HepG2 (cell line): ENCODE results near the gene PSKH1. TPM values are rescaled to one million over a fixed set of nuclear protein-coding genes. Genes with fewer than 3 reads are reported as not detected.

ENCODE experiments used
- ARNT ChIP-seq: fragments of 450-650 bp; IDR thresholded peaks from 2 replicates; pipeline ENCODE4 v1.6.1; 2017
- ATAD3A ChIP-seq: sonication (generic); formaldehyde crosslinking; IDR thresholded peaks from 2 replicates; pipeline ENCODE4 v1.4.0; 2020; ENCODE audit warnings: missing genetic modification reagents
- EP300 ChIP-seq, 3 experiments: sonication (generic) in 1 of 3; formaldehyde crosslinking in 1 of 3; IDR thresholded peaks; 2 replicates each; pipeline versions ENCODE4 v1.5.1 to v1.6.1; 2011 to 2020; ENCODE audit warnings: low read depth in 2 of 3, low read length in 2 of 3, borderline replicate concordance in 1 of 3, improper control_type of control experiment in 1 of 3, mild to moderate bottlenecking in 1 of 3, missing genetic modification reagents in 1 of 3, moderate library complexity in 1 of 3
- FOXP1 ChIP-seq, 2 experiments: fragments of 450-650 bp in 1 of 2; IDR thresholded peaks; 2 replicates each; pipeline ENCODE4 v1.6.1; 2017 to 2018; ENCODE audit warnings: antibody characterized with exemption in 1 of 2
- HNRNPUL1 ChIP-seq: fragments of 200-400 bp; formaldehyde crosslinking; IDR thresholded peaks from 2 replicates; pipeline ENCODE4 v1.6.1; 2017; ENCODE audit warnings: low read depth, mild to moderate bottlenecking, low read length, moderate library complexity
- KLF12 ChIP-seq: sonication (generic); formaldehyde crosslinking; IDR thresholded peaks from 2 replicates; pipeline ENCODE4 v1.4.0; 2020; ENCODE audit warnings: missing genetic modification reagents, borderline replicate concordance
- NFE2L1 ChIP-seq: sonication (generic); formaldehyde crosslinking; IDR thresholded peaks from 2 replicates; pipeline ENCODE4 v1.4.0; 2020; ENCODE audit warnings: missing genetic modification reagents, mild to moderate bottlenecking, borderline replicate concordance
- NFE2L2 ChIP-seq: fragments of 150-350 bp; IDR thresholded peaks from 2 replicates; pipeline ENCODE4 v1.6.1; 2014; ENCODE audit warnings: low read length
- NFIC ChIP-seq: IDR thresholded peaks from 2 replicates; pipeline ENCODE4 v1.6.1; 2012; ENCODE audit warnings: mild to moderate bottlenecking, low read length, inconsistent platforms
- SATB2 ChIP-seq: sonication (generic); formaldehyde crosslinking; IDR thresholded peaks from 2 replicates; pipeline ENCODE4 v1.5.0; 2020; ENCODE audit warnings: missing genetic modification reagents
- SOX13 ChIP-seq, 3 experiments: fragments of 450-650 bp in 1 of 3; sonication (generic) in 1 of 3; formaldehyde crosslinking in 1 of 3; IDR thresholded peaks in 2 of 3; conservative IDR thresholded peaks in 1 of 3; 2 replicates each; pipeline versions ENCODE4 v1.5.0 to v1.6.1; 2016 to 2020; ENCODE audit warnings: antibody characterized with exemption in 1 of 3, mild to moderate bottlenecking in 1 of 3, missing compliant biosample characterization in 1 of 3, missing genetic modification reagents in 1 of 3, moderate library complexity in 1 of 3
- SPEN ChIP-seq: sonication (generic); formaldehyde crosslinking; IDR thresholded peaks from 2 replicates; pipeline ENCODE4 v1.5.1; 2020; ENCODE audit warnings: low read depth, mild to moderate bottlenecking, missing genetic modification reagents
- SRSF4 ChIP-seq: fragments of 200-400 bp; formaldehyde crosslinking; IDR thresholded peaks from one replicate; pipeline ENCODE4 v1.6.1; 2018; ENCODE audit warnings: mild to moderate bottlenecking, low read depth, low read length, moderate library complexity; ENCODE audit not compliant: poor library complexity, severe bottlenecking
- ZNF124 ChIP-seq: sonication (generic); formaldehyde crosslinking; IDR thresholded peaks from 2 replicates; pipeline ENCODE4 v1.4.0; 2020; ENCODE audit warnings: missing genetic modification reagents
- ZNF556 ChIP-seq: sonication (generic); formaldehyde crosslinking; IDR thresholded peaks from 2 replicates; pipeline ENCODE4 v1.4.0; 2020; ENCODE audit warnings: mild to moderate bottlenecking, missing genetic modification reagents, borderline replicate concordance
- ZNF563 ChIP-seq: sonication (generic); formaldehyde crosslinking; IDR thresholded peaks from 2 replicates; pipeline ENCODE4 v1.8.0; 2022; ENCODE audit warnings: mild to moderate bottlenecking, moderate library complexity, missing genetic modification reagents
- ZNF768 ChIP-seq: sonication (generic); formaldehyde crosslinking; IDR thresholded peaks from 2 replicates; pipeline ENCODE4 v1.4.0; 2020; ENCODE audit warnings: missing genetic modification reagents
- ZNF773 ChIP-seq: sonication (generic); formaldehyde crosslinking; IDR thresholded peaks from 2 replicates; pipeline ENCODE4 v1.4.0; 2020; ENCODE audit warnings: missing genetic modification reagents, borderline replicate concordance
- polyA plus RNA-seq, 8 experiments: library from polyadenylated mRNA; depleted of rRNA in 3 of 8; stranded (reverse) in 7 of 8; unstranded in 1 of 8; fragments of >200 nt; fragmentation: Illumina TruSeq in 4 of 8; extraction: Trizol in 4 of 8; gene quantifications; 2 replicates each; pipeline versions ENCODE4 v1.2.1 to v1.2.3, GENCODE V29; 2011 to 2016; ENCODE audit warnings: low read depth in 4 of 8, missing spikeins in 1 of 8, mixed read lengths in 1 of 8; ENCODE audit not compliant: insufficient read depth in 1 of 8
- total RNA-seq, 5 experiments: library from RNA; depleted of rRNA; stranded (reverse); fragments of >200 nt; fragmentation: Illumina TruSeq; extraction: Trizol; gene quantifications; 2 replicates each; pipeline ENCODE4 v1.2.3, GENCODE V29; 2016; ENCODE audit warnings: low read depth in 1 of 5
- TF ChIP-seq, protein P1 (sequence below): sonication (generic); formaldehyde crosslinking; IDR thresholded peaks from 2 replicates; pipeline ENCODE4 v1.4.0; 2020; ENCODE audit warnings: missing genetic modification reagents, mild to moderate bottlenecking, borderline replicate concordance
- TF ChIP-seq, protein P2 (sequence below): sonication (generic); formaldehyde crosslinking; conservative IDR thresholded peaks from 2 replicates; pipeline ENCODE4 v1.4.0; 2020; ENCODE audit warnings: missing genetic modification reagents
- TF ChIP-seq, protein P3 (sequence below): sonication (generic); formaldehyde crosslinking; IDR thresholded peaks from 2 replicates; pipeline ENCODE4 v1.8.1; 2023; ENCODE audit warnings: missing genetic modification reagents, mild to moderate bottlenecking, borderline replicate concordance

PSKH1 gene
- total and polyA plus RNA-seq, 2 of the 13 experiments (the other 11 are each of a cell fraction or from before 2014, with no cell fraction given) = 8.4 to 19.1 TPM

DNA sequence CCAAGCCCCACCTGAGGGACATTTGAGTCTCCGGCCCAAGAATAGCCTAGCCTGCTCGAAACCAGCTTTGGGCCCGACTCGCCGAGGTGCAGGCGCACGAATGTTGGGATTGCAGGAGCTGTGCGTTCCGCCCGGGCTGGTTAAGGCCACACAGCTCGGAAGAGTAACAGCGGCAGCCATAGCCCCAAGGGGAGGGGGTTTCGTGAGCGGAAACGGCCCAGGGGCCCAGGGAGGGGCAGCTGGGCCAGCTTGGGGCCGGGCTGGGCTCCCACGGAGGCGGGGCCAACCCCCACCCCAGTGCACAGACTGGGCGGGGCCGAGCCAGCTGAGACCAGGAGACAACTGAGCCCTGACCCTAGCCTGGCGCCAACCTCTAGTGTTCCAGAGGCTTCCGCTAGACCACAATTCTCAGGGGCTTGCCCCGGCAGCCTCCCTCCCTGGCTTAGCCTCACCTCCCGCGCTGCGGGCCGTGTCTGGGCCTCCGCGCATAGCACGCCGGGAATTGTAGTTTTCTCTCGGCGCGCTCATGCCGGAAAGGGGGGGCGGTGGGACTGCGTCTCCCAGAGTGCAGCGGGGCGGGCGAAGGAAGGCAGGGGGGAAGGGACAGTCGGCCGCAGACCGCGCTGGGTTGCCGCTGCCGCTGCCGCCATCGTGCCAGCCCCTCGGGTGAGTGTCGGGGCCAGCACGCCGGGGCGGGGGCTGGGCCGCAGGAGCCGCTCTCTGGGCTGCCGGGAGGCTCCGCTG, 46.6 kb upstream of the PSKH1 start, which contains the start of gene NUTF2 (continued):
- TF ChIP-seq, protein P1, sequence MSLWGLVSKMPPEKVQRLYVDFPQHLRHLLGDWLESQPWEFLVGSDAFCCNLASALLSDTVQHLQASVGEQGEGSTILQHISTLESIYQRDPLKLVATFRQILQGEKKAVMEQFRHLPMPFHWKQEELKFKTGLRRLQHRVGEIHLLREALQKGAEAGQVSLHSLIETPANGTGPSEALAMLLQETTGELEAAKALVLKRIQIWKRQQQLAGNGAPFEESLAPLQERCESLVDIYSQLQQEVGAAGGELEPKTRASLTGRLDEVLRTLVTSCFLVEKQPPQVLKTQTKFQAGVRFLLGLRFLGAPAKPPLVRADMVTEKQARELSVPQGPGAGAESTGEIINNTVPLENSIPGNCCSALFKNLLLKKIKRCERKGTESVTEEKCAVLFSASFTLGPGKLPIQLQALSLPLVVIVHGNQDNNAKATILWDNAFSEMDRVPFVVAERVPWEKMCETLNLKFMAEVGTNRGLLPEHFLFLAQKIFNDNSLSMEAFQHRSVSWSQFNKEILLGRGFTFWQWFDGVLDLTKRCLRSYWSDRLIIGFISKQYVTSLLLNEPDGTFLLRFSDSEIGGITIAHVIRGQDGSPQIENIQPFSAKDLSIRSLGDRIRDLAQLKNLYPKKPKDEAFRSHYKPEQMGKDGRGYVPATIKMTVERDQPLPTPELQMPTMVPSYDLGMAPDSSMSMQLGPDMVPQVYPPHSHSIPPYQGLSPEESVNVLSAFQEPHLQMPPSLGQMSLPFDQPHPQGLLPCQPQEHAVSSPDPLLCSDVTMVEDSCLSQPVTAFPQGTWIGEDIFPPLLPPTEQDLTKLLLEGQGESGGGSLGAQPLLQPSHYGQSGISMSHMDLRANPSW (CRISPR knock-in tag) = peak; percentile 96; the same call in 1 of the 2 replicates
- TF ChIP-seq NFE2L2 (no peak), ZNF773 (CRISPR knock-in tag) (no peak; the same call in 1 of the 2 replicates), ZNF124 (CRISPR knock-in tag) (peak; percentile 91; the same call in 1 of the 2 replicates), SRSF4 (peak; percentile 23), ZNF563 (CRISPR knock-in tag) (peak; percentile 28; the same call in 1 of the 2 replicates), SOX13 (IDR thresholded peaks at IDR 0.05) (peak; percentile 52; the same call in 1 of the 2 replicates), SOX13 (CRISPR knock-in tag; conservative IDR thresholded peaks at IDR 0.05 in 1 of 2, IDR thresholded peaks at IDR 0.05 in 1 of 2) (peak in 1 of 2 experiments; percentile 71; a peak in 2 of 4 replicates), ZNF768 (peak; percentile 48; the same call in 1 of the 2 replicates), FOXP1 (IDR thresholded peaks at IDR 0.05) (no peak), FOXP1 (CRISPR knock-in tag; IDR thresholded peaks at IDR 0.05) (peak; percentile 35; the same call in 1 of the 2 replicates), HNRNPUL1 (peak; percentile 59; the same call in 1 of the 2 replicates), ATAD3A (no peak), EP300 (IDR thresholded peaks at IDR 0.05; ENCODE audit: low read depth in 2 of 2, low read length in 2 of 2) (peak in 1 of 2 experiments; percentile 65; a peak in 2 of 4 replicates), EP300 (CRISPR knock-in tag; IDR thresholded peaks at IDR 0.05; ENCODE audit: borderline replicate concordance) (no peak), SPEN (peak; percentile 98), ARNT (no peak), ZNF556 (CRISPR knock-in tag) (peak; percentile 90; the same call in 1 of the 2 replicates), KLF12 (CRISPR knock-in tag) (no peak; the same call in 1 of the 2 replicates), SATB2 (peak; percentile 66; the same call in 1 of the 2 replicates), NFE2L1 (CRISPR knock-in tag) (no peak), NFIC (no peak)
- TF ChIP-seq, protein P2, sequence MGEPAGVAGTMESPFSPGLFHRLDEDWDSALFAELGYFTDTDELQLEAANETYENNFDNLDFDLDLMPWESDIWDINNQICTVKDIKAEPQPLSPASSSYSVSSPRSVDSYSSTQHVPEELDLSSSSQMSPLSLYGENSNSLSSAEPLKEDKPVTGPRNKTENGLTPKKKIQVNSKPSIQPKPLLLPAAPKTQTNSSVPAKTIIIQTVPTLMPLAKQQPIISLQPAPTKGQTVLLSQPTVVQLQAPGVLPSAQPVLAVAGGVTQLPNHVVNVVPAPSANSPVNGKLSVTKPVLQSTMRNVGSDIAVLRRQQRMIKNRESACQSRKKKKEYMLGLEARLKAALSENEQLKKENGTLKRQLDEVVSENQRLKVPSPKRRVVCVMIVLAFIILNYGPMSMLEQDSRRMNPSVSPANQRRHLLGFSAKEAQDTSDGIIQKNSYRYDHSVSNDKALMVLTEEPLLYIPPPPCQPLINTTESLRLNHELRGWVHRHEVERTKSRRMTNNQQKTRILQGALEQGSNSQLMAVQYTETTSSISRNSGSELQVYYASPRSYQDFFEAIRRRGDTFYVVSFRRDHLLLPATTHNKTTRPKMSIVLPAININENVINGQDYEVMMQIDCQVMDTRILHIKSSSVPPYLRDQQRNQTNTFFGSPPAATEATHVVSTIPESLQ (CRISPR knock-in tag) = no peak; the same call in 1 of the 2 replicates
- TF ChIP-seq, protein P3, sequence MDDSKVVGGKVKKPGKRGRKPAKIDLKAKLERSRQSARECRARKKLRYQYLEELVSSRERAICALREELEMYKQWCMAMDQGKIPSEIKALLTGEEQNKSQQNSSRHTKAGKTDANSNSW (CRISPR knock-in tag) = peak; percentile 44; the same call in 1 of the 2 replicates
